Spleen (tissue), 7 donors: Measurements from ENCODE around the gene CHMP5.

ENCODE experiments used
- POLR2A ChIP-seq, 3 donors: fragments of 450-650 bp; IDR thresholded peaks; one replicate each; pipeline ENCODE4 v1.5.1; 2017; ENCODE audit warnings: antibody characterized with exemption in 3 of 3, mild to moderate bottlenecking in 1 of 3
- TF ChIP-seq, protein P1 (sequence below), 11 experiments: fragments of 200-600 bp in 7 of 11; fragments of 450-650 bp in 4 of 11; sonication (generic) in 4 of 11; IDR thresholded peaks in 8 of 11; conservative IDR thresholded peaks in 3 of 11; 1 replicate in 7 of 11; 2 replicates in 4 of 11; pipeline versions ENCODE4 v1.4.0 to v1.8.0; 2016 to 2021; ENCODE audit warnings: antibody characterized with exemption in 11 of 11, inconsistent platforms in 4 of 11, mild to moderate bottlenecking in 1 of 11
- donor health status: DM: no; HTN: no; CAD: no; lungs with moderate emphysema.
- donor health status: DM: no; HTN: no; CAD: no.
- donor health status: DM: no; HTN: no; CAD: no.

DNA sequence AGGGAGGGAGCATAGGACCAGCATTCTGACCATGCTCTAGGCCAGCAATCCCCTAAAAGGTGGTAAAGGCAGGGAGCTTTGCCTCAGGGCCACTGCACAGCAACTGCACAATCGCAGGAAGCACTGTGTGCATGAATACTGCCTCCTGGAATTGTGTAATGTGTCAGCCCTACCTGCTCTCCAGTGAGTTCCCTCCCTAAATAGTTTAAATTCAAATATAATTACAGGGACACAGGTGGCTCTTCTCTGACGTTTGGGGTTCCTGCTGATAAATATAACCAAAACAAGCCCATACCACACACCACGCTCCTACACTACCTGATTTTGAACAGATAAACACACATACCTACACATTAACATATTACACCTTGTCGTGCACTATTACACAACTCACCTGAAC is 9.4 kb upstream of the CHMP5 start:
- TF ChIP-seq, protein P1, sequence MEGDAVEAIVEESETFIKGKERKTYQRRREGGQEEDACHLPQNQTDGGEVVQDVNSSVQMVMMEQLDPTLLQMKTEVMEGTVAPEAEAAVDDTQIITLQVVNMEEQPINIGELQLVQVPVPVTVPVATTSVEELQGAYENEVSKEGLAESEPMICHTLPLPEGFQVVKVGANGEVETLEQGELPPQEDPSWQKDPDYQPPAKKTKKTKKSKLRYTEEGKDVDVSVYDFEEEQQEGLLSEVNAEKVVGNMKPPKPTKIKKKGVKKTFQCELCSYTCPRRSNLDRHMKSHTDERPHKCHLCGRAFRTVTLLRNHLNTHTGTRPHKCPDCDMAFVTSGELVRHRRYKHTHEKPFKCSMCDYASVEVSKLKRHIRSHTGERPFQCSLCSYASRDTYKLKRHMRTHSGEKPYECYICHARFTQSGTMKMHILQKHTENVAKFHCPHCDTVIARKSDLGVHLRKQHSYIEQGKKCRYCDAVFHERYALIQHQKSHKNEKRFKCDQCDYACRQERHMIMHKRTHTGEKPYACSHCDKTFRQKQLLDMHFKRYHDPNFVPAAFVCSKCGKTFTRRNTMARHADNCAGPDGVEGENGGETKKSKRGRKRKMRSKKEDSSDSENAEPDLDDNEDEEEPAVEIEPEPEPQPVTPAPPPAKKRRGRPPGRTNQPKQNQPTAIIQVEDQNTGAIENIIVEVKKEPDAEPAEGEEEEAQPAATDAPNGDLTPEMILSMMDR (IDR thresholded peaks at IDR 0.05 in 8 of 11, conservative IDR thresholded peaks at IDR 0.05 in 3 of 11): no peak
- TF ChIP-seq POLR2A (IDR thresholded peaks at IDR 0.05): no peak
